ENCODE measurements around the gene ANKRD27. TPM values are rescaled to one million over a fixed set of nuclear protein-coding genes. Genes with fewer than 3 reads are reported as not detected.

Gene ANKRD27
- total RNA-seq, 4 donors from 2014 or later: 1.8 to 36.2 (median 22.7) TPM

DNA sequence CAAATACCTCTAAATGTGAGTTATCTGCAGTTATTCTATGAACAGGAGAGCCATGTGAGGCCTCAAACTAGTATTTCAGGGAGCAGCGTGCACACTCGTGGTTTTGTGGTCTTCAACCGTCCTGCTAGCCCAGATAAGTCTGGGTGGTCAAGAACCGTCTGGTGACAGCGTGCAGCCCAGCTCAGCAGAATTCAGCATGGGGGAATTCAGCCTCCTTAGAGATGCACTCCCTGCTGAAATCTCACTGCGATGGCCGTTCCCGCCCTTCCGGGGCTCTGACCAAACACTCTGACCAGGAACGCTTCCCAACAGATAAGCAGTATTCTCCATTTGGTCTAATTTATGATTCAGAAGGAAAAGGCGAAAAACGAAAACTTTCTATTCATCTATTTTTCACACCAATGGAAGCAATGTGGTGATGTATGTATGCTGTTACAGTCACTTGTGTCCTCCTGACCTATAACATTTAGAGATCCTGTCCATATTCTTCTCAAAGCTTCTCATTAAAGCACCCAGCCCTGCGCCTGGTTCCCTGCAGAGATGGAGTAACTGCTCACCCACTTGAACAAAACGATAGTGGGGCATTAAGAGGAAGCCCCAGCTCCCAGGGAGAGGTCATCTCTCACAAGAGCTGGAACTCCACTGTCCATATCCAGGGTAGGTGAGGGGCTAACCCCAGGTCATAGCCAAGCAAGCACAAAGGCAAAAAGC, 2.9 kb downstream of the ANKRD27 start:
- H3K4me1 ChIP-seq: peaks cover 0 to 3% of the 10 kb centered on the region in 2 donors

DNA sequence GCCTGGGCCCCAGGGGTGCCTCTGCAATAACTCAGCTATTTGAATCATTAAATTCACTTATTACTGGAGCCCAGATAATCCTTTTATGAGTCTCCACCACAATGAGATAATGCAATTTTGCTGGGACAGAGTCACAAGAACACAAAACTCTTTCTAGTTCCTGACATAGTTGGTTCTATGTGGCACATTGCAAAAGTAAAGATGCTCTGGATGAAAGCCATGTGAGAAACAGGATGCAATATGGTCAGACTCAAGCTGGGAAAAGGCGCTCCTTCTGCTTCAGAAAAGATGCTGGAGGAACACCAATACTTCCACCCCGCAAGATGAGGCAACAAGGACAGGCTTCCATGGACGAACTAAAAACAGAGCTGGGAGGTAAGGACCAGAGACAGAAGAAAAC, 5.7 kb downstream of the ANKRD27 start:
- Histone ChIP-seq H3K36me3 (no peaks in the 10 kb centered on the region), H3K27ac (no peak overlapping the region), H3K27me3 (no peaks in the 10 kb centered on the region), H3K4me1 (peaks cover 0 to 3% of the 10 kb centered on the region in 2 donors), H3K9me3 (no peaks in the 10 kb centered on the region), H3K4me3 (no peak overlapping the region)
- no peak for DNase-seq
- intact Hi-C loops (cut with DNase I; ENCODE audit: low total_unique reads): no loop called here
- TF ChIP-seq, protein P1, sequence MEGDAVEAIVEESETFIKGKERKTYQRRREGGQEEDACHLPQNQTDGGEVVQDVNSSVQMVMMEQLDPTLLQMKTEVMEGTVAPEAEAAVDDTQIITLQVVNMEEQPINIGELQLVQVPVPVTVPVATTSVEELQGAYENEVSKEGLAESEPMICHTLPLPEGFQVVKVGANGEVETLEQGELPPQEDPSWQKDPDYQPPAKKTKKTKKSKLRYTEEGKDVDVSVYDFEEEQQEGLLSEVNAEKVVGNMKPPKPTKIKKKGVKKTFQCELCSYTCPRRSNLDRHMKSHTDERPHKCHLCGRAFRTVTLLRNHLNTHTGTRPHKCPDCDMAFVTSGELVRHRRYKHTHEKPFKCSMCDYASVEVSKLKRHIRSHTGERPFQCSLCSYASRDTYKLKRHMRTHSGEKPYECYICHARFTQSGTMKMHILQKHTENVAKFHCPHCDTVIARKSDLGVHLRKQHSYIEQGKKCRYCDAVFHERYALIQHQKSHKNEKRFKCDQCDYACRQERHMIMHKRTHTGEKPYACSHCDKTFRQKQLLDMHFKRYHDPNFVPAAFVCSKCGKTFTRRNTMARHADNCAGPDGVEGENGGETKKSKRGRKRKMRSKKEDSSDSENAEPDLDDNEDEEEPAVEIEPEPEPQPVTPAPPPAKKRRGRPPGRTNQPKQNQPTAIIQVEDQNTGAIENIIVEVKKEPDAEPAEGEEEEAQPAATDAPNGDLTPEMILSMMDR (IDR thresholded peaks at IDR 0.05): no peak
- TF ChIP-seq POLR2A (IDR thresholded peaks at IDR 0.05): no peak

More for the DNA sequence above, 2.9 kb downstream of the ANKRD27 start:
- Histone ChIP-seq H3K27ac (no peak overlapping the region), H3K27me3 (peaks cover 0 to 12% of the 10 kb centered on the region in 2 donors), H3K36me3 (no peaks in the 10 kb centered on the region), H3K9me3 (no peaks in the 10 kb centered on the region), H3K4me3 (no peak overlapping the region)
- no peak for DNase-seq
- no peak for TF ChIP-seq POLR2A (IDR thresholded peaks at IDR 0.05)
- TF ChIP-seq, protein P1 (IDR thresholded peaks at IDR 0.05): no peak
- intact Hi-C loops (cut with DNase I; ENCODE audit: low total_unique reads): no loop called here

DNA sequence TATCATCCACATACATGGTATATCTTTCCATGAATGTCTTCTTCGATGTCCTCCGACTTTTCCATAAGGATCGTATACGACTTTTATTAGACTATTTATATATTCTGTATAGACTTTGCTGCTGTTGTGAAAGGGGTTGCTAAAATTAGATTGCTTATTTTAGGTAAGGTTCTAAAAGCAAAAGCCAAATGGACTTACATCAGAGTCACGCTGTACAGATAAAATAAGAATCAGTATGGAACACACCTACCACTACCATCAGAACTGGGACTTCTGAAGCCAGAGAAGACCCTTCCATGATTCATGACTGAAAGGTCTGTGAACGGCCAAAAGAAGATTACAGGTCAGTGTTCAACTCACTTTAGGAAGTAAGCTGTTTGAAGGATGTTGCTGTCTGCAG, 8.9 kb downstream of the ANKRD27 start:
- Histone ChIP-seq H3K36me3 (no peaks in the 10 kb centered on the region), H3K4me1 (no peaks in the 10 kb centered on the region), H3K27me3 (no peaks in the 10 kb centered on the region), H3K27ac (no peak overlapping the region), H3K9me3 (no peaks in the 10 kb centered on the region), H3K4me3 (no peak overlapping the region)
- intact Hi-C loops (cut with DNase I; ENCODE audit: low total_unique reads): no loop called here
- TF ChIP-seq, protein P1 (IDR thresholded peaks at IDR 0.05): no peak
- no peak for TF ChIP-seq POLR2A (IDR thresholded peaks at IDR 0.05)
- no peak for DNase-seq

DNA sequence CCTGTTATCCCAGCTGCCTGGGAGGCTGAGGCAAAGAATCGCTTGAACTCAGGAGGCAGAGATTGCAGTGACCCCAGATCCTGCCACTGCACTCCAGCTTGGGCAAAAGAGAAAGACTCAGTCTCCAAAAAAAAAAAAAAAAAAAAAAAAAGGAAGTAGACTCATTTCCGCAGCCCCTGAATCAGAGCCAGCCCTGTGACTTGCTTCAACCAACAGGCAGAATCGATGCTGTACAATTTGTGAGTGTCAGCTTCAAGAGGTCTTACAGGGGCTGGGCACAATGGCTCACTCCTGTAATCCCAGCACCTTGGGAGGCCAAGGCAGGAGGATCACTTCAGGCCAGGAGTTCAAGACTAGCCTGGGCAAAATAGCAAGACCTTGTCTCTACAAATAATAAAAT, 12.8 kb downstream of the ANKRD27 start:
- H3K36me3 ChIP-seq: no peaks in the 10 kb centered on the region
- no peaks in the 10 kb centered on the region for H3K4me1 ChIP-seq
- H3K9me3 ChIP-seq: no peaks in the 10 kb centered on the region
- intact Hi-C loops (cut with DNase I; ENCODE audit: low total_unique reads): no loop called here
- H3K27ac ChIP-seq: no peak overlapping the region
- DNase-seq: no peak
- no peak overlapping the region for H3K4me3 ChIP-seq
- TF ChIP-seq POLR2A (IDR thresholded peaks at IDR 0.05): no peak
- TF ChIP-seq, protein P1 (IDR thresholded peaks at IDR 0.05): no peak
- no peaks in the 10 kb centered on the region for H3K27me3 ChIP-seq

DNA sequence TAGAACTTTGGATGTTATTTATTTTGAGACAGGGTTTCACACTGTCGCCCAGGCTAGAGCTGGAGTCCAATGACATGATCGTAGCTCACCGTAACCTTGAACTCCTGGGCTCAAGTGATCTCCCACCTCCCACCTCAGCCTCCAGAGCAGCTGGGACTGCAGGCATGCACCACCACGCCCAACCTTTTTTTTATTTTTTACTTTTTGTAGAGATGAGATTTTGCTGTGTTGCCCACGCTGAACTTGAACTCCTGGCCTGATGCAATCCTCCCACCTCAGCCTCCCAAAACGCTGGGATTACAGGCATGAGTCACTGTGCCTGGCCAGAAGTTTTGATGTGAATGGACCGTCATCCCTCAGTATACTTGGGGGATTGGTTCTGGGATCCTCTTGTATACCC, 13.7 kb downstream of the ANKRD27 start:
- Histone ChIP-seq H3K27ac (no peak overlapping the region), H3K27me3 (no peaks in the 10 kb centered on the region), H3K9me3 (no peaks in the 10 kb centered on the region), H3K4me3 (no peak overlapping the region), H3K4me1 (no peaks in the 10 kb centered on the region), H3K36me3 (no peaks in the 10 kb centered on the region)
- no peak for DNase-seq
- intact Hi-C loops (cut with DNase I; ENCODE audit: low total_unique reads): no loop called here
- no peak for TF ChIP-seq POLR2A (IDR thresholded peaks at IDR 0.05)
- TF ChIP-seq, protein P1 (IDR thresholded peaks at IDR 0.05): no peak
